ENCODE measurements around the gene SARNP. TPM values are rescaled to one million over a fixed set of nuclear protein-coding genes. Genes with fewer than 3 reads are reported as not detected.

The SARNP gene
- total RNA-seq, 1 donor from 2014 or later = 266 TPM

DNA sequence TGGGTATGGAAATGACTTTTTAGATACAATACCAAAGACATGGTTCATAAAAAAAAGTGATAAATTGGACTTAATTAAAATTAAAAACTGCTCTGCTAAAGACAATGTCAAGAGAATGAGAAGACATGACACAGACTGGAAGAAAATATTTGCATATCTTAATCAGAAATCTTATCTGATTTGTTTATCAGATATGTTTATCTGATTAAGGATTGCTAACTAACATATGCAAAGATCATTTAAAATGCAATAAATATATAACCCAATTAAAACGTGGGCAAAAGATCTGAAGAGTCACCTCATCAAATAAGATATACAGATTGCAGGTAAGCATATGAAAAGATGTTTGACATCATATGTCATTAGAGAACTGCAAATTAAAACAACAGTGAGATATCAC is 35.2 kb upstream of the SARNP start:
- Mint-ChIP-seq H3K27ac (no peak overlapping the region), H3K9me3 (no peaks in the 10 kb centered on the region), H3K36me3 (no peaks in the 10 kb centered on the region), H3K27me3 (ENCODE audit: insufficient read depth, low read depth) (peaks cover 2% of the 10 kb centered on the region), H3K4me1 (peaks cover 20% of the 10 kb centered on the region), H3K4me3 (no peak overlapping the region)
- H3K9me3 ChIP-seq (ENCODE audit: low read depth) = no peaks in the 10 kb centered on the region
- no peak for DNase-seq (ENCODE audit: low spot score)
- TF ChIP-seq EZH2 (IDR thresholded peaks at IDR 0.05) = no peak
- TF ChIP-seq, protein P1, sequence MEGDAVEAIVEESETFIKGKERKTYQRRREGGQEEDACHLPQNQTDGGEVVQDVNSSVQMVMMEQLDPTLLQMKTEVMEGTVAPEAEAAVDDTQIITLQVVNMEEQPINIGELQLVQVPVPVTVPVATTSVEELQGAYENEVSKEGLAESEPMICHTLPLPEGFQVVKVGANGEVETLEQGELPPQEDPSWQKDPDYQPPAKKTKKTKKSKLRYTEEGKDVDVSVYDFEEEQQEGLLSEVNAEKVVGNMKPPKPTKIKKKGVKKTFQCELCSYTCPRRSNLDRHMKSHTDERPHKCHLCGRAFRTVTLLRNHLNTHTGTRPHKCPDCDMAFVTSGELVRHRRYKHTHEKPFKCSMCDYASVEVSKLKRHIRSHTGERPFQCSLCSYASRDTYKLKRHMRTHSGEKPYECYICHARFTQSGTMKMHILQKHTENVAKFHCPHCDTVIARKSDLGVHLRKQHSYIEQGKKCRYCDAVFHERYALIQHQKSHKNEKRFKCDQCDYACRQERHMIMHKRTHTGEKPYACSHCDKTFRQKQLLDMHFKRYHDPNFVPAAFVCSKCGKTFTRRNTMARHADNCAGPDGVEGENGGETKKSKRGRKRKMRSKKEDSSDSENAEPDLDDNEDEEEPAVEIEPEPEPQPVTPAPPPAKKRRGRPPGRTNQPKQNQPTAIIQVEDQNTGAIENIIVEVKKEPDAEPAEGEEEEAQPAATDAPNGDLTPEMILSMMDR (IDR thresholded peaks at IDR 0.05) = no peak
- no peak overlapping the region for H3K4me3 ChIP-seq
- H4K20me1 ChIP-seq (ENCODE audit: low read depth) = no peaks in the 10 kb centered on the region
- H3F3A ChIP-seq (ENCODE audit: low read depth) = peaks cover 19% of the 10 kb centered on the region
- no peak overlapping the region for H2AFZ ChIP-seq (replicated peaks)
- no peak overlapping the region for H3K4me2 ChIP-seq
- H3K9ac ChIP-seq = no peak overlapping the region
- H3K27me3 ChIP-seq = no peaks in the 10 kb centered on the region
- H3K4me1 ChIP-seq = peaks cover 20% of the 10 kb centered on the region
- H3K27ac ChIP-seq = no peak overlapping the region
- H3K79me2 ChIP-seq (ENCODE audit: low read depth) = no peaks in the 10 kb centered on the region
- no peaks in the 10 kb centered on the region for H3K36me3 ChIP-seq

- Histone ChIP-seq H3K9ac (no peak overlapping the region), H3K79me2 (ENCODE audit: low read depth) (no peaks in the 10 kb centered on the region), H2AFZ (replicated peaks) (peak overlapping the region; percentile 70), H3K9me3 (ENCODE audit: low read depth) (no peaks in the 10 kb centered on the region), H3K36me3 (no peaks in the 10 kb centered on the region), H4K20me1 (ENCODE audit: low read depth) (no peaks in the 10 kb centered on the region), H3K4me1 (peaks cover 21% of the 10 kb centered on the region), H3K4me3 (no peak overlapping the region), H3K27ac (peak overlapping the region; percentile 44), H3K4me2 (peak overlapping the region; percentile 46), H3F3A (ENCODE audit: low read depth) (peaks cover 19% of the 10 kb centered on the region), H3K27me3 (no peaks in the 10 kb centered on the region)
- peak; percentile 36 for DNase-seq (ENCODE audit: low spot score)
- Mint-ChIP-seq H3K9me3 (no peaks in the 10 kb centered on the region), H3K4me1 (peaks cover 32% of the 10 kb centered on the region), H3K36me3 (no peaks in the 10 kb centered on the region), H3K4me3 (no peak overlapping the region), H3K27ac (peak overlapping the region; percentile 17), H3K27me3 (ENCODE audit: insufficient read depth, low read depth) (peaks cover 2% of the 10 kb centered on the region)
- TF ChIP-seq, protein P1 (IDR thresholded peaks at IDR 0.05) = no peak
- no peak for TF ChIP-seq EZH2phosphoT487 (IDR thresholded peaks at IDR 0.05)
Observed at GRCh38 chr12:55850893-55851292, 33.4 kb upstream of the SARNP start.

DNA sequence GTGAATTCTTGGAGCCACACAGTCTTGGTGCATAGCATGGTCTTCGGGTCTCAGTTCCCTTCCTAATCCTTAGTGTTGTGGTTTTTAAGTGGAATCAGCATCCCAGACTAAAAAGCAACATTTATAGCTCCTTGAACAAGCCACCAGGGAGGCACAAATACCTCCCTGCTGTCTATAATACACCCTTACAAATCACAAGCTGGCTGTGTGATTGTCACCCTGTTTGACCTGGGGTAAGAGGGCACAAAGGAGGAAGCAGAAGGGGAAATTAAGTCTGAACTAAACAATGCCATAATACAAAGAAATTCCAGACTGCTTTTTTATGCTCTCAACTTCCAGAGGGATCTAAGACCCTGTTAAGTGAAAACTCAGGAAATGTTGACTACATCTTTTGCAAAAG is 32.9 kb upstream of the SARNP start:
- Mint-ChIP-seq H3K27me3 (ENCODE audit: insufficient read depth, low read depth) (peaks cover 2% of the 10 kb centered on the region), H3K27ac (no peak overlapping the region), H3K4me1 (peaks cover 35% of the 10 kb centered on the region), H3K9me3 (no peaks in the 10 kb centered on the region), H3K4me3 (no peak overlapping the region), H3K36me3 (no peaks in the 10 kb centered on the region)
- H3K4me1 ChIP-seq = peaks cover 24% of the 10 kb centered on the region
- H3K4me3 ChIP-seq = no peak overlapping the region
- H3K9me3 ChIP-seq (ENCODE audit: low read depth) = no peaks in the 10 kb centered on the region
- H3K79me2 ChIP-seq (ENCODE audit: low read depth) = no peaks in the 10 kb centered on the region
- TF ChIP-seq EZH2 (IDR thresholded peaks at IDR 0.05) (no peak), EZH2phosphoT487 (IDR thresholded peaks at IDR 0.05) (no peak)
- TF ChIP-seq, protein P1 (IDR thresholded peaks at IDR 0.05) = no peak
- H3K4me2 ChIP-seq = peak overlapping the region; percentile 46
- peak overlapping the region; percentile 16 for H3K27ac ChIP-seq
- H3K9ac ChIP-seq = no peak overlapping the region
- H2AFZ ChIP-seq (replicated peaks) = peak overlapping the region; percentile 70
- H4K20me1 ChIP-seq (ENCODE audit: low read depth) = no peaks in the 10 kb centered on the region
- H3K36me3 ChIP-seq = no peaks in the 10 kb centered on the region
- peaks cover 19% of the 10 kb centered on the region for H3F3A ChIP-seq (ENCODE audit: low read depth)
- no peak for DNase-seq (ENCODE audit: low spot score)
- H3K27me3 ChIP-seq = no peaks in the 10 kb centered on the region
